Iris pigment epithelial cell (primary cell): Measurements from ENCODE around the gene PLPPR4.
"Not testable (repeated sequence)": the region's sequence is repeated elsewhere in the genome, so short reads cannot be mapped to it uniquely, and the experiment has no call there.

Experiments
- DNase-seq: peaks from one replicate; pipeline ENCODE4 v3.0.0-alpha.2; 2011; ENCODE audit warnings: low read depth

PLPPR4 gene

GRCh38 chr1:99269321-99269720 is 5.0 kb downstream of the PLPPR4 start:
- DNase-seq: no peak

DNA sequence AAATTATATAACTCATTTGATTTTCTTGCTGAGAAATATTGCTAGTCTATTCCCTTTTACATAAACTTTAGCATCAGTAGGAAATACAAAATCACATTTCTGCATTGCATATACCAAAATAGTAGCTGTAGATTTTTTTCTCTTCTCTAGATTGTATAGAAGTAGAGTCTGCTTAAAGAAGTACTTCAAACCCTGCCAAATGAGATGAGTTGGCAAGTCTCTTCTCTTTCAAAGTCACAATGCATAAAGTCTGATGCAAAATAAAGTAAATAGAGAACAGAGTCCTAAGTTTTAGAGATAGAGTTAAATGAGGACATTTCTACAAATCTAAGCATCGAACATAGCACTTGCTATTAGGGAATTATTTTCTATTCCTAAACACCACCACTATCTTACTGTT is 6.4 kb downstream of the PLPPR4 start:
- DNase-seq: no peak

- no peak for DNase-seq
Observed at GRCh38 chr1:99271249-99271648, 7.0 kb downstream of the PLPPR4 start.

DNA sequence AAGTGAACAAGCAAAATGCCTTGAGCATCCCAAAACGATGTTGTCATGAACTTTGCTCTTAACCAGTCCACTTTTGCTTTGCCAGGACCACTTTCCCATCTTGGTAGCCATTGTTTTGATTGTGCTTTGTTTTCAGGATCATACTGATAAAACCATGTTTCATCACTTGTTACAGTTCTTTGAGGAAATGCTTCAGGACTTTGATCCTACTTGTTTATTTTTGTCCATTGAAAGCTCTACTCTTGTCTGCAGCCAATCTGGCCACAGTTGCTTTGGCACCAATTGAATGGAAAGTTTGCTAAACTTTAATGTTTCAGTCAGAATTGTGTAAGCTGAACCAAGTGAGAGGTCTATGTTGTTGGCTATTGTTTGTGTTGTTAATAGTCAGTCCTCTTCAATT is 12.8 kb downstream of the PLPPR4 start:
- no peak for DNase-seq

- DNase-seq: no peak
Observed at GRCh38 chr1:99279525-99279924, 15.2 kb downstream of the PLPPR4 start.

DNA sequence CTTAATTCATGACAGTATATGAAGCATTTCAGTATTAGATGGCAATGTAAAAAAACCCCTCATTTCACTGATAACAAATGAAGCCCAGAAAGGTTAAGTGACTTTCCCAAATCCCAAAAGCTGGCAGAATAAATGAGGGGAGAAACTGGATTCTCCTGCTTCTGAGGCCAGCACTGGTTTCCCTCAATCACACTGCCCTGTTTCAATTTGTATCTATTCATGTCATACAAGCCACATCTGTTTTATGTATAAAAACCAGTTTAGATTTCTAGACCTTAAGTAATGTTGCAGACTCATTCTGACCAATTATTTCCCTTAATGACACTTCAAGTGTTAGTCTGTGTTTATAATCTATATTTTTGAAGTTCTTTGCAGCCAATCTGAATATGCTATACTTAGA is 16.8 kb downstream of the PLPPR4 start:
- DNase-seq: no peak

DNA sequence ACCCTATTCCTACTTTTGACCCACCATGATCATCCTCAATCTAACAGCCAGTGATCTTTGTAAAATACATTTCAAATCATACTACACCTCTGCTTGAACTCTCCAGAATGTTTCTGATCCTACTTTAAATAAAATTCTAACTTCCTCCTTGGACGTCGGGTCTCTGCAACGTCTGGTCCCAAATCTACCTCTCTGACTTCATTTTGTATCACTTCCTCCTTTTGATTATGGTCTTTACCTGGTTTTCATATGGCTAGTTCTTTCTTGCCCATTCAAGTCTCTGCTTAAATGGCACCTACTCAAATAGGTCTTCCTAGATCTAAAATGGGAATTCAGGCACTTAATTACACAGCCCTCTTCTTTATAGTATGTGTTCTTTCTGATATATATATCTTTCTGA is 18.2 kb downstream of the PLPPR4 start:
- DNase-seq: no peak

- DNase-seq: not testable (repeated sequence)
Observed at GRCh38 chr1:99283521-99283920, 19.2 kb downstream of the PLPPR4 start.

DNA sequence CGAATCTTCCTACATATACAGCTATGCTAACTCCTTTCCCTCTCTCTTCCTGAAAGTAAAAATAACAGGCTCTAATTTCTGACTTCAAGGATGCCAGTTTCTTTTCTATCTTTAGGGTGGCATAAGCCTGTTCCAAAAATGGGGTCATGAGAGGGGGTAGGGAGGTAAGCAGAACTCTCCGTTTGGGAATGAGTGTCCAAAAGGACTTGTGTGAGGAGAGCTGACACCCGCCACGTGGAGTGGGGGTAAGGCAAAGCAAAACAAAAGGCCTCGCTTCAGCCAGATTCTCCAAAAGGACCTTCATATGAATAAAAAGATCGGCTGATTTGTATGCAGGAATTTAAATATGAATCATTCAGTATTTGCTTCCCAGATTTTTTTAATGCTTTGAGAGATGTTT is 28.6 kb downstream of the PLPPR4 start:
- DNase-seq: no peak

DNA sequence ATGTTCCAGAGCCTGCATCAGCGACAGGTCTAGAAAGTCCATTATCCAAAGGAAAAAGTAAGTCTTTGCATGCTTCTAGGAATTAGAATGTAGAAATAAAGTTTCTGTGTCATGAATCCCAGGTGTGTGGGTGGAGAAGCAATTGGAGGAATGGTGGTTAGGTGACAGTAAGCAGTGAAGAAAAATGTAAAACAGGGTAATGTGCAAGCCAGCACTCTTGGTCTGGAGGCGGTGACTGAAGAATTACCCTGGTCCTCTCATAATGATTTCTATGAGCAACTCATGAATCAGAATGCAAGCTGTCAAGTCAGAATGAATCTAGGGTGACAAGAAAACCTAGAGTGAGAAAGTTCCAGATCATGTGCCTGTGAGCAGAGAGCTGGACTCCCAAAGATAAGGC is 33.6 kb downstream of the PLPPR4 start:
- no peak for DNase-seq

DNA sequence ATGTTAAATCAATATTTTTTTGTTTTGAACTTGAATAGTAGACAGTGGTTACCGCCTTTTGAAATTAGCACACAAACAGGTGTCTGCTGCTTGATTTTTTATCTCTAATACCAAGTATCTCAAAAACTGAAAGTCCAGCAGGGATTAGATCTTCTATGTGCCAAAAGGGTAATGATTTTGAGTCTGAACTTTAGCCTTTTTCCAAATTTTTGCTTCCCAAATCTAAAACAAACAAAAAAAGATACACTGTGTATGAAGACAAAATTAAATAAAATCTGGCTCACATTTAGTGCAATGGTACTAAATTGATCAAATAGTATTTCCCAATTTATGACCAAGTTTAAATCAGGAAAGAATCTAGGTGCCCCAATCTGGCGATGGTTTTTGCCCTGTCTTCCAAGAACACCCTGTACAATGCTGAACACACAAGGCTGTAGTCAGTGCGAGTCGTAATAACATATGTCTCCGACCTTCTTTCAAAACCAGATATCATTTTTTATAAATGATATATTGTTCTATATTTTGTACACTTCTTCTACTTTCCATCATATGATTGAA is 40.5 kb downstream of the PLPPR4 start:
- no peak for DNase-seq

DNA sequence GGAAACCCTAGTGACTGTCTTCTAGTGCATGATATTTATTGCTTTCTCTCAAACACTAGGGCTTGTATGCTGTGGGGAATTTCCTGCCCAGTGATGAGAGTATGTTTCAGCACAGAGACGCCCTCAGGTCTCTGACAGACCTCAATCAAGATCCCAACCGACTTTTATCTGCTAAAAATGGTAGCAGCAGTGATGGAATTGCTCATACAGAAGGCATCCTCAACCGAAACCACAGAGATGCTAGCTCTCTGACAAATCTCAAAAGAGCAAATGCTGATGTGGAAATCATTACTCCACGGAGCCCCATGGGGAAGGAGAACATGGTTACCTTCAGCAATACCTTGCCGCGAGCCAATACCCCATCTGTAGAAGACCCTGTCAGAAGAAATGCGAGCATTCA is 41.3 kb downstream of the PLPPR4 start:
- DNase-seq: no peak

- no peak for DNase-seq
Observed at GRCh38 chr1:99306056-99306455, 41.8 kb downstream of the PLPPR4 start.

DNA sequence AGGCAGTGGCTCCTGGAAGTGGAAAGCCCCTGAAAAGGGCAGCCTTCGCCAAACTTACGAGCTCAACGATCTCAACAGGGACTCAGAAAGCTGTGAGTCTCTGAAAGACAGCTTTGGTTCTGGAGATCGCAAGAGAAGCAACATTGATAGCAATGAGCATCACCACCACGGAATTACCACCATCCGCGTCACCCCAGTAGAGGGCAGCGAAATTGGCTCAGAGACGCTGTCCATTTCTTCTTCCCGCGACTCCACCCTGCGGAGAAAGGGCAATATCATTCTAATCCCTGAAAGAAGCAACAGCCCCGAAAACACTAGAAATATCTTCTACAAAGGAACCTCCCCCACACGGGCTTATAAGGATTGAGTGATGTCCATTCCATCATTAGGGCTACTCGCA is 42.4 kb downstream of the PLPPR4 start:
- no peak for DNase-seq

GRCh38 chr1:99315305-99315704 is 51.0 kb downstream of the PLPPR4 start:
- DNase-seq: no peak

- DNase-seq: no peak
Observed at GRCh38 chr1:99326215-99326949, 62.1 kb downstream of the PLPPR4 start.

- no peak for DNase-seq
Observed at GRCh38 chr1:99327357-99327756, 63.1 kb downstream of the PLPPR4 start.

GRCh38 chr1:99328171-99328570 is 63.9 kb downstream of the PLPPR4 start:
- DNase-seq: no peak

DNA sequence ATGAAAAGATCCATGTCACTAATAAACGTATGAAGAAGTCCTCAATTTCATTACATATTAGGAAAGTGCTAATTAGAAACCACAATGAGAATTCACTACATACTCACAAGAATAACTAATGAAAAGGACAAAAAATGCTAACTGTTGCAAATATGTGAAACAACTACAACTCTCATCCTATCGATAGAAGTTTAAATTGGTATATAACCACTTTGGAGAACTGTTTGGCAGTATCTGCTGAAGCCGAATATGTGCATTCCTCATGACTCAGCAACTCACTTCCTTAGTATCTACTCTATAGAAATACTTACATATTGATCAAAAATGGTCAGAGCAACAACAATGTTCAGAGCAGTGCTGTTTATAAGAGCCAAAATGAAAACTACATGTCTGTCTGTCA is 66.8 kb downstream of the PLPPR4 start:
- DNase-seq: no peak

GRCh38 chr1:99331636-99332035 is 67.3 kb downstream of the PLPPR4 start:
- no peak for DNase-seq

GRCh38 chr1:99332561-99332960 is 68.3 kb downstream of the PLPPR4 start:
- DNase-seq: no peak

DNA sequence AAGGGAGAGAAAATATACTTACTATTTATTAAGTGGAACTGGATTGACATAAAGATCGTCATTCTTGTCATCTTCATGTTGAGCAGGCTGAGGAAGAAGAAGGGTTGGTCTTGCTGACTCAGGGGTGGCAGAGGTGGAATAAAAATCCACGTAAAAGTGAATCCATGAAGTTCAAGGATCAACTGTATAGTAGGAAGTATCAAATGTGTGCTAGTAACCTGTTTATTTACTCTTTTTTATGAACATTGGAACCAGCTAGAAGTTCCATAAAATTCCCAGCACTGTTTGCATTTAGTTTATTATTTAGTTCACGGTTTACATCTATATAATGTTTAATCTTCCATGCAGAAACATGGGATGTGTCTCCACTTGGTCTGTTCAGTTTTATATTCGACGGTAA is 70.7 kb downstream of the PLPPR4 start:
- DNase-seq: no peak

GRCh38 chr1:99347041-99347684 is 82.9 kb downstream of the PLPPR4 start:
- DNase-seq: no peak
